Thoracic aorta endothelial cell (primary cell): ENCODE data around the gene RPS4Y1. TPM values are rescaled to one million over a fixed set of nuclear protein-coding genes. Genes with fewer than 3 reads are reported as not detected.

Experiments used
- small RNA-seq: library from RNA; depleted of rRNA; stranded (forward); fragments of <200 nt; gene quantifications from one replicate; pipeline ENCODE3, GENCODE V24; 2012
- total RNA-seq: library from RNA; depleted of rRNA; stranded (reverse); fragments of >200 nt; gene quantifications from 2 replicates; pipeline ENCODE4 v1.2.3, GENCODE V29; 2012

The RPS4Y1 gene
- total RNA-seq = 0.22 and 330 TPM in 2 replicates

GRCh38 chrY:2841471-2841893, at the start of gene RPS4Y1:
RPS4Y1 (plus strand) TSS chrY:2841602; CDS start chrY:2841625, 23 bp downstream.

Small RNA genes lying within 50 kb of the gene (small RNA-seq; reads per million reads assigned to genes)
- not detected for gene TOMM22P2

Other genes with a start within 250 kb of the RPS4Y1 start
- not detected in 2 replicates for gene SRY, start 53.9 kb upstream of the RPS4Y1 start, total RNA-seq
- 16.4 TPM in 1 of 2 replicates, not detected in the other for gene ZFY, start 93.8 kb downstream of the RPS4Y1 start, total RNA-seq